Measurements from ENCODE around the gene PLEKHA5.

The PLEKHA5 gene

GRCh38 chr12:19200261-19200660, 70.7 kb downstream of the PLEKHA5 start:
- no peak for DNase-seq (ENCODE audit: low read depth)

- DNase-seq (ENCODE audit: low read depth), result peak; percentile 44
Observed at GRCh38 chr12:19201661-19202060, 72.1 kb downstream of the PLEKHA5 start.

- no peak for DNase-seq (ENCODE audit: low read depth)
Observed at GRCh38 chr12:19203013-19203412, 73.5 kb downstream of the PLEKHA5 start.

GRCh38 chr12:19203539-19204506, 74.3 kb downstream of the PLEKHA5 start:
- no peak for DNase-seq (ENCODE audit: low read depth)

- no peak for DNase-seq (ENCODE audit: low read depth)
Observed at GRCh38 chr12:19205120-19205519, 75.6 kb downstream of the PLEKHA5 start.

GRCh38 chr12:19206493-19207077, 77.1 kb downstream of the PLEKHA5 start:
- no peak for DNase-seq (ENCODE audit: low read depth)

- peak; percentile 40 for DNase-seq (ENCODE audit: low read depth)
Observed at GRCh38 chr12:19208456-19208855, 78.9 kb downstream of the PLEKHA5 start.

GRCh38 chr12:19209661-19210060, 80.1 kb downstream of the PLEKHA5 start:
- no peak for DNase-seq (ENCODE audit: low read depth)

GRCh38 chr12:19211802-19212201, 82.3 kb downstream of the PLEKHA5 start:
- DNase-seq (ENCODE audit: low read depth), result no peak

GRCh38 chr12:19212245-19212644, 82.7 kb downstream of the PLEKHA5 start:
- no peak for DNase-seq (ENCODE audit: low read depth)

- DNase-seq (ENCODE audit: low read depth), result no peak
Observed at GRCh38 chr12:19214020-19214419, 84.5 kb downstream of the PLEKHA5 start.

- peak; percentile 27 for DNase-seq (ENCODE audit: low read depth)
Observed at GRCh38 chr12:19215115-19215514, 85.6 kb downstream of the PLEKHA5 start.

GRCh38 chr12:19217446-19217845, 87.9 kb downstream of the PLEKHA5 start:
- no peak for DNase-seq (ENCODE audit: low read depth)

- peak; percentile 11 for DNase-seq (ENCODE audit: low read depth)
Observed at GRCh38 chr12:19220205-19220604, 90.7 kb downstream of the PLEKHA5 start.

GRCh38 chr12:19220852-19221466, 91.4 kb downstream of the PLEKHA5 start:
- DNase-seq (ENCODE audit: low read depth), result peak; percentile 73

GRCh38 chr12:19222558-19222957, 93.0 kb downstream of the PLEKHA5 start:
- no peak for DNase-seq (ENCODE audit: low read depth)

GRCh38 chr12:19223018-19223417, 93.5 kb downstream of the PLEKHA5 start:
- DNase-seq (ENCODE audit: low read depth), result no peak

GRCh38 chr12:19223695-19224094, 94.2 kb downstream of the PLEKHA5 start:
- peak; percentile 88 for DNase-seq (ENCODE audit: low read depth)

- no peak for DNase-seq (ENCODE audit: low read depth)
Observed at GRCh38 chr12:19224746-19225145, 95.2 kb downstream of the PLEKHA5 start.

GRCh38 chr12:19227190-19227879, 97.8 kb downstream of the PLEKHA5 start:
- DNase-seq (ENCODE audit: low read depth), result no peak

- DNase-seq (ENCODE audit: low read depth), result no peak
Observed at GRCh38 chr12:19227880-19228210, 98.3 kb downstream of the PLEKHA5 start.

GRCh38 chr12:19229021-19229420, 99.5 kb downstream of the PLEKHA5 start:
- DNase-seq (ENCODE audit: low read depth), result peak; percentile 53

Measured in fibroblast of gingiva (primary cell).